K562 (cell line): ENCODE results near the gene IDUA. TPM values are rescaled to one million over a fixed set of nuclear protein-coding genes. Genes with fewer than 3 reads are reported as not detected.

Experiments
- ATAC-seq: fragments of 200-7000 bp; cut with Tn5 transposase; 3 replicates; pipeline ENCODE4 v1.9.1; 2020; ENCODE audit warnings: moderate library complexity
- BruUV-seq: library from RNA; stranded (reverse); fragments of 400-500 nt; replicated peaks from 2 replicates; lab custom pipeline; 2021; lab: Mats Ljungman, UMichigan
- CTCF ChIA-PET: fragments of 300-600 bp; formaldehyde crosslinking; extraction: SDS; loops from one replicate; lab custom pipeline; 2021; ENCODE audit warnings: low intra/inter-chr PET ratio; lab: Yijun Ruan, JAX
- POLR2A ChIA-PET: fragments of 300-600, 350-650 bp; sonication (Branson Sonifier 250); formaldehyde crosslinking; extraction: SDS; loops from one replicate; lab custom pipeline; 2021; ENCODE audit warnings: antibody characterized with exemption, inconsistent platforms; lab: Yijun Ruan, JAX
- DNase-seq, 4 experiments: peaks; one replicate each; pipeline versions ENCODE4 v3.0.0 to v3.0.0-alpha.2; 2011 to 2018; ENCODE audit warnings: low spot score in 3 of 4, mixed read lengths in 3 of 4; ENCODE audit errors: extremely low read depth in 1 of 4
- FAIRE-seq: peaks from 2 replicates; lab custom pipeline; 2011; peaks lifted over from hg19 to GRCh38; lab: Jason Lieb, UNC
- H2AFZ ChIP-seq: 2 replicates; pipeline ENCODE4 v1.6.0; 2011; ENCODE audit warnings: low read depth, low read length, control low read depth, inconsistent platforms
- H3K27ac ChIP-seq: fragments of 200-600 bp; 3 replicates; pipeline ENCODE4 v1.8.0; 2011; ENCODE audit warnings: low read depth, mild to moderate bottlenecking, control low read depth, inconsistent platforms, low read length, moderate library complexity, mixed read lengths; ENCODE audit errors: extremely low read depth
- H3K27me3 ChIP-seq, 2 experiments: fragments of 300-600 bp in 1 of 2; 2 replicates in 1 of 2; 3 replicates in 1 of 2; pipeline versions ENCODE4 v1.6.0 to v1.8.0; 2011; ENCODE audit warnings: inconsistent platforms in 2 of 2, low read length in 2 of 2, mild to moderate bottlenecking in 1 of 2, mixed read lengths in 1 of 2, moderate library complexity in 1 of 2; ENCODE audit not compliant: control insufficient read depth in 2 of 2, insufficient read depth in 2 of 2
- H3K36me3 ChIP-seq: fragments of 300-600 bp; 3 replicates; pipeline ENCODE4 v1.8.0; 2011; ENCODE audit warnings: mild to moderate bottlenecking, low read length, inconsistent platforms; ENCODE audit not compliant: control insufficient read depth, insufficient read depth
- H3K4me1 ChIP-seq, 2 experiments: fragments of 200-600 bp in 1 of 2; replicated peaks in 1 of 2; 2 replicates in 1 of 2; 3 replicates in 1 of 2; pipeline versions ENCODE4 v1.5.1 to v1.8.0; 2011; ENCODE audit warnings: inconsistent platforms in 2 of 2, low read length in 2 of 2, mild to moderate bottlenecking in 1 of 2, mixed read lengths in 1 of 2, moderate library complexity in 1 of 2; ENCODE audit not compliant: control insufficient read depth in 2 of 2, insufficient read depth in 2 of 2
- H3K4me2 ChIP-seq: 2 replicates; pipeline ENCODE4 v1.6.1; 2011; ENCODE audit warnings: low read length, control low read depth, inconsistent platforms, mixed read lengths; ENCODE audit not compliant: insufficient read depth
- H3K4me3 ChIP-seq: fragments of 200-600 bp; sonication (generic), shearing (Covaris generic); 2 replicates; pipeline ENCODE4 v1.5.1; 2016; ENCODE audit warnings: control low read depth, inconsistent platforms
- H3K79me2 ChIP-seq: fragments of 200-600 bp; 3 replicates; pipeline ENCODE4 v1.8.0; 2011; ENCODE audit warnings: low read length, inconsistent platforms; ENCODE audit not compliant: control insufficient read depth, insufficient read depth
- H3K9ac ChIP-seq, 2 experiments: 2 replicates each; pipeline versions ENCODE4 v1.6.0 to v1.6.1; 2011; ENCODE audit warnings: low read depth in 2 of 2, low read length in 2 of 2, control low read depth in 1 of 2, inconsistent platforms in 1 of 2, mild to moderate bottlenecking in 1 of 2, mixed read lengths in 1 of 2; ENCODE audit not compliant: insufficient read depth in 1 of 2
- H3K9me1 ChIP-seq: one replicate; pipeline ENCODE4 v1.6.0; 2011; ENCODE audit warnings: inconsistent platforms, mild to moderate bottlenecking, low read length, moderate library complexity; ENCODE audit not compliant: control insufficient read depth, insufficient read depth
- H3K9me3 ChIP-seq: replicated peaks from 2 replicates; pipeline ENCODE4 v1.5.1; 2011; ENCODE audit warnings: low read depth, low read length, inconsistent platforms; ENCODE audit not compliant: control insufficient read depth, insufficient read depth
- H4K20me1 ChIP-seq: replicated peaks from 2 replicates; pipeline ENCODE4 v1.6.1; 2011; ENCODE audit warnings: low read length, inconsistent platforms, mixed read lengths; ENCODE audit not compliant: control insufficient read depth, insufficient read depth
- GABPB1 ChIP-seq: sonication (generic); formaldehyde crosslinking; IDR thresholded peaks from 2 replicates; pipeline ENCODE4 v1.8.0; 2022; ENCODE audit warnings: mild to moderate bottlenecking, missing genetic modification reagents
- HLTF ChIP-seq: fragments of 450-650 bp; IDR thresholded peaks from 2 replicates; pipeline ENCODE4 v1.6.1; 2016
- NCOA1 ChIP-seq: fragments of 450-650 bp; IDR thresholded peaks from 2 replicates; pipeline ENCODE4 v1.6.1; 2016; ENCODE audit warnings: low read depth
- NFE2L1 ChIP-seq: fragments of 450-650 bp; IDR thresholded peaks from 2 replicates; pipeline ENCODE4 v1.6.1; 2016; ENCODE audit warnings: missing genetic modification characterization, low read depth, mild to moderate bottlenecking, missing compliant biosample characterization, moderate library complexity, borderline replicate concordance
- PHTF2 ChIP-seq: fragments of 250-450 bp; sonication (Bioruptor Pico); IDR thresholded peaks from 2 replicates; pipeline ENCODE4 v1.5.0; 2021; ENCODE audit warnings: mild to moderate bottlenecking
- POLR2G ChIP-seq: fragments of 200-400 bp; formaldehyde crosslinking; IDR thresholded peaks from 2 replicates; pipeline ENCODE4 v1.6.1; 2017; ENCODE audit warnings: low read depth, mild to moderate bottlenecking, antibody characterized with exemption, low read length, moderate library complexity
- TEAD2 ChIP-seq: fragments of 450-650 bp; IDR thresholded peaks from 2 replicates; pipeline ENCODE4 v1.6.1; 2016; ENCODE audit warnings: missing genetic modification characterization, control low read depth, missing compliant biosample characterization
- TSHZ1 ChIP-seq: fragments of 250-450 bp; sonication (Bioruptor Pico); IDR thresholded peaks from 2 replicates; pipeline ENCODE4 v1.4.0; 2020; ENCODE audit warnings: mild to moderate bottlenecking, moderate library complexity
- ZKSCAN3 ChIP-seq: fragments of 250-450 bp; sonication (Bioruptor Pico); IDR thresholded peaks from 2 replicates; pipeline ENCODE4 v1.4.0; 2020
- WGBS: fragments of 100-300 bp; shearing (Covaris generic); methylation state at CpG from one replicate; pipeline ENCODE4 v1.1.6; 2016; ENCODE audit warnings: low coverage, mixed read lengths; ENCODE audit not compliant: insufficient coverage; ENCODE audit errors: missing lambda C conversion rate; 5-methylcytosine and 5-hydroxymethylcytosine counted together
- in situ Hi-C: fragments of 300-500 bp; cut with MboI; formaldehyde crosslinking; loops from 4 replicates; pipeline ENCODE4 v1.15.0; 2018; ENCODE audit warnings: inconsistent platforms, mixed read lengths
- intact Hi-C: fragments of 100-400 bp; cut with micrococcal nuclease; formaldehyde crosslinking; loops from 2 replicates; pipeline ENCODE4 v1.14.2; 2022
- polyA plus RNA-seq, 8 experiments: library from polyadenylated mRNA; depleted of rRNA in 4 of 8; stranded (reverse) in 5 of 8; unstranded in 3 of 8; fragments of >200 nt; fragmentation: Nextera tagmentation in 2 of 8; fragmentation: Illumina TruSeq in 1 of 8; extraction: Ambion mirVana in 2 of 8; extraction: Trizol in 1 of 8; gene quantifications; 2 replicates each; pipeline versions ENCODE4 v1.2.1 to v1.2.3, GENCODE V29; 2011 to 2014; ENCODE audit warnings: inconsistent platforms in 1 of 8, missing spikeins in 1 of 8
- total RNA-seq, 7 experiments: library from RNA; depleted of rRNA in 6 of 7; stranded (reverse); fragments of >200 nt in 6 of 7; fragmentation: Illumina TruSeq in 2 of 7; extraction: Trizol in 2 of 7; gene quantifications; 2 replicates each; pipeline versions ENCODE4 v1.2.1 to v1.2.3, GENCODE V29; 2011 to 2021; ENCODE audit warnings: low replicate concordance in 1 of 7

The IDUA gene
- total and polyA plus RNA-seq, 9 of the 15 experiments (the other 6 are each of a cell fraction or from before 2014, with no cell fraction given): 0.04 to 16.1 (median 1.2) TPM

DNA sequence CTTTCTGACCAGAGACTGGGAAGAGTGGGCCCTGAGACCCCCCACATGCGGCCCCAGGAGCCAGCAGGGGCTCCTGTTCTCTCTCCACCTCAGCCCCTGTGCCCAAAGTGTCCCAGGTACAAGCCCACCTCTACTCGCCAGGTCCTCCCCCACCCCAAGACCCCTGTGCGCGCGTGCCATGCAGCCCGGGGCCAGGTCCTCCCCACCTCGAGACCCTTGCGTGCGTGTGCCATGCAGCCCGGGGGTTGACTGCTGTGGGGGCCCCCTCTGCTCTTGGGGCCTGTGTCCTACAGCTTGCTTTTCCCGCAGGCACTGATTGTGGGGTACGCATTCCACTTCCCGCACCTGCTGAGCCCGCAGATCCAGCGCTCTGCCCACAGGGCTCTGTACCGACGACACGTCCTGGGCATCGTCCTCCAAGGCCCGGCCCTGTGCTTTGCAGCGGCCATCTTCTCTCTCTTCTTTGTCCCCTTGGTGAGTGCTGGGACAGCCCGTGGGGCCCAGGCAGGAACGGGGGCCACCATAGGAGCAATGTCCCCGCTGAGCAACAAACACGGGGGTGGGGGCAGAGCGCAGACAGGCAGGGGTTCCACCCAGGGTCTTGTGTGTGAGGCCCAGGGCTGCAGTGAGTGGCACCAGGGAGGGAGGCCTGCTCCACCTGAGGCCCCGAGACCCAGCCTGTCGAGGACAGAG is 33.8 kb upstream of the IDUA start:
- no peak overlapping the region for H3K4me3 ChIP-seq
- ATAC-seq (no peak), FAIRE-seq (no peak), DNase-seq (no peak)
- no peaks in the 10 kb centered on the region for H3K9me1 ChIP-seq
- H3K79me2 ChIP-seq: no peaks in the 10 kb centered on the region
- no peak overlapping the region for H3K27ac ChIP-seq
- H3K27me3 ChIP-seq: no peaks in the 10 kb centered on the region
- no peak overlapping the region; a peak in 1 of 4 replicates for H3K9ac ChIP-seq
- in situ Hi-C loops: no loop called here
- WGBS: 84% methylated on average over 21 of the region's 28 CpGs
- TF ChIP-seq POLR2G (peak; percentile 49; the same call in 1 of the 2 replicates), NFE2L1 (tag) (no peak)
- ChIA-PET CTCF (no interaction called here), POLR2A (interaction anchor here (0.6 kb wide), 1 partner anchor 40 kb away, joined by 3 read pairs; no protein-coding TSS in a partner anchor)
- intact Hi-C loops: no loop called here
- BruUV-seq: no TSS peak
- no peak overlapping the region for H2AFZ ChIP-seq
- no peaks in the 10 kb centered on the region for H4K20me1 ChIP-seq
- H3K4me2 ChIP-seq: no peak overlapping the region
- H3K9me3 ChIP-seq: no peaks in the 10 kb centered on the region
- no peaks in the 10 kb centered on the region for H3K36me3 ChIP-seq
- peaks cover 0 to 38% of the 10 kb centered on the region in 2 experiments; a peak in 2 of 5 replicates for H3K4me1 ChIP-seq

DNA sequence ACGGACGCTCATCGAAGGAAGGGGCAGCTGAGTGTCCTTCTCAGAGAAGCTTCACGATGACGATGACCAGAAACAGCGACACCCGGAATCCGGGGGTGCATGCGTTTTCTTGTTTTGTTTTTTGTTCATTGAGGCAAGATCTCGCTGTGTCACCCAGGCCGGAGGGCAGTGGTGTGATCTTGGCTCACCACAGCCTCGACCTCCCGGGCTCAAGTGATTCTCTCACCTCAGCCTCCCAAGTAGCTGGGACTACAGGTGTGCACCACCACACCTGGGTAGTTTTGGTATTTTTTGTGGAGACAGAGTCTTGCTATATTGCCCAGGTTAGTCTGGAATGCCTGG is 33.3 kb upstream of the IDUA start:
- POLR2A ChIA-PET: interaction anchor here (0.6 kb wide), 1 partner anchor 41 kb away, joined by 3 read pairs; no protein-coding TSS in a partner anchor
- H3K4me3 ChIP-seq: no peak overlapping the region
- TF ChIP-seq GABPB1 (CRISPR knock-in tag): no peak
- no peak for TF ChIP-seq PHTF2
- TF ChIP-seq ZKSCAN3: no peak
- TF ChIP-seq TEAD2: no peak
- no peak for TF ChIP-seq NCOA1
- no peak for TF ChIP-seq TSHZ1
- no peak for TF ChIP-seq HLTF
- H3K27ac ChIP-seq: no peak overlapping the region
- intact Hi-C loops: no loop called here
- FAIRE-seq (no peak), ATAC-seq (no peak), DNase-seq (no peak)
- H3K9me1 ChIP-seq: no peaks in the 10 kb centered on the region
- H3K79me2 ChIP-seq: no peaks in the 10 kb centered on the region
- no peaks in the 10 kb centered on the region for H3K36me3 ChIP-seq
- peaks cover 0 to 37% of the 10 kb centered on the region in 2 experiments; a peak in 2 of 5 replicates for H3K4me1 ChIP-seq
- CTCF ChIA-PET: no interaction called here
- H2AFZ ChIP-seq: no peak overlapping the region
- no peaks in the 10 kb centered on the region for H4K20me1 ChIP-seq
- no peak overlapping the region for H3K4me2 ChIP-seq
- H3K9me3 ChIP-seq: no peaks in the 10 kb centered on the region
- in situ Hi-C loops: no loop called here
- H3K27me3 ChIP-seq: no peaks in the 10 kb centered on the region
- BruUV-seq: no TSS peak
- 94% methylated on average over 12 of the region's 13 CpGs for whole genome bisulfite sequencing
- H3K9ac ChIP-seq: no peak overlapping the region; a peak in 1 of 4 replicates
